Measurements from ENCODE around the gene POFUT2.
A peak's percentile ranks its signal among the peaks of the same experiment; 100 is the strongest.
"Not testable (repeated sequence)": the region's sequence is repeated elsewhere in the genome, so short reads cannot be mapped to it uniquely, and the experiment has no call there.

POFUT2 gene

DNA sequence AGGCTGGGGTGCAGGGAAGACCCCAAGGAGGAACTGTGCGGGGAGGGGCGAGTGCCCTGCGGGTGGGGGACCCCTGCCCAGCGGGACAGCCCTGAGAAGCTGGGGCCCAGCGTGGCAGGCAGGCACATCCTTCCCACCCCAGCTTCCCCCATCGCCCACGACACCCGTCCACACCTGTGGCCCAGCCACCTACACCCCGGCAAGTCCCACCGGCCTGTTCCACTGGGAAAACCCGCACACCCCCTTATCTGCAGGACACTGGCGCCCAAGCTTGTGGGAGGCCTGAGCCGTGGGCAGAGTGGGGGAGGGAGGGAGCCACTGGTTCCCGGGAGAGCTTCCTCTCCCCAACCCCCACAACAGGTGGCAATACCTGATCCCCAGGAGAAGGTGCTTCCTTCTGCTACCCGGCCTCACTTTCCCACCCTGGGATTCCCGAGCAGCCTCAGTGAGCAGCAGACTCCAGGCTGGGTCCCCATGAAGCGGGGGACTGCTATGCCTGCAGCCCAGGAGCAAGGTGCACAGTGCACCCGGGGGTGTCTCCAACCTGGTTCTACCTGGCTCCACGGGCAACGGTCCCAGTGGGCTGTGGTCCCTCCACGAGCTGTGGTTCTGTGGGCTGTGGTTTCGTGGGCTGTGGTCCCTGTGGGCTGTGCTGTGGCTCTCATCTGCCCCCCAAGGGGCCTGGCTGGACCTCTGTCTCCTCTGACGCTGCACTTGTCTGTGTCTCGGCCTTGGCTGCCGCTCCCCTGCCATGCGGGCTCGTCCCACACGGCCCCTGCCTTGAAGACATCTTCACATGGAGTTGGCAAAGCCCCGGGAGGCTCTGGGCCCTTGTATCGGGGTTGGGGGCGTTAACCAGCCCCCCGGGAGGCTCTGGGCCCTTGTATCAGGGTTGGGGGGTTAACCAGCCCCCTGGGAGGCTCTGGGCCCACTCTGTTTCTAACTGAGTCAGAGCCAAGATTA is 37.8 kb upstream of the POFUT2 start:
- peak; percentile 14 for DNase-seq

DNA sequence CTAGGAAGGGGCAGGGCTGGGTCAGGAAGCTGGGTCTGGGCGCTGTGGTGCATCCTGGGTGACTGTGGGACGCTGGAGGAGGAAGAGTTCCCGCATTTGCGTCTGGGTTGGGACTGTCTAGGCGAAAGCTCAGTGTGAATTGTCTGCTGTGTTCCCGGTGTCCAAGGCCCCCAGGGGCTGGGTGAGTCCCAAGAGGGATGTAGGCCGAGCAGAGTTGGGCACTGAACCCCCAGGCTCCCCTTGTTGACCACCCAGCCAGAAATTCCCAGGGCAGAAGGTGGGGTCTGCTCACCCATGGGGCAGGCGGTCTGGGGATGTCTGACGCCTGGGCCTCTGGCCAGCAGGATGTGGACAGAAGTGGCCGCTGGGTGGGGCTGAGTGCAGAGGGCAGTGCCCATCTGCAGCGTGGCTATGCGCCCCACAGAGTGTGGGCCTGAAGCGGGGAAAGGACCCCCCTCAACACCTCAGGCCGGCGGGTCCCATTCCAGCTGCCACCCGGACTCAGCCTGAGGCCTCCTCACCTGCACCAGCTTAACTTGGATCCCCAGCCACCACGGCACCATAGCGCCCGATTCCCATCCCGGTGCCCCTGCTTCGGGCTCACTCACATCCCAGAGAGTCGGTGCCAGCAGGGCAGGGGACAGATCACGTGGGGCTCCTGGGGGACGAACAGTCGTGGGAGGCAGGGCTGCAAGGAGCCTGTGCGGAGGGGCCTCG is 37.0 kb upstream of the POFUT2 start:
- peak; percentile 14 for DNase-seq

DNA sequence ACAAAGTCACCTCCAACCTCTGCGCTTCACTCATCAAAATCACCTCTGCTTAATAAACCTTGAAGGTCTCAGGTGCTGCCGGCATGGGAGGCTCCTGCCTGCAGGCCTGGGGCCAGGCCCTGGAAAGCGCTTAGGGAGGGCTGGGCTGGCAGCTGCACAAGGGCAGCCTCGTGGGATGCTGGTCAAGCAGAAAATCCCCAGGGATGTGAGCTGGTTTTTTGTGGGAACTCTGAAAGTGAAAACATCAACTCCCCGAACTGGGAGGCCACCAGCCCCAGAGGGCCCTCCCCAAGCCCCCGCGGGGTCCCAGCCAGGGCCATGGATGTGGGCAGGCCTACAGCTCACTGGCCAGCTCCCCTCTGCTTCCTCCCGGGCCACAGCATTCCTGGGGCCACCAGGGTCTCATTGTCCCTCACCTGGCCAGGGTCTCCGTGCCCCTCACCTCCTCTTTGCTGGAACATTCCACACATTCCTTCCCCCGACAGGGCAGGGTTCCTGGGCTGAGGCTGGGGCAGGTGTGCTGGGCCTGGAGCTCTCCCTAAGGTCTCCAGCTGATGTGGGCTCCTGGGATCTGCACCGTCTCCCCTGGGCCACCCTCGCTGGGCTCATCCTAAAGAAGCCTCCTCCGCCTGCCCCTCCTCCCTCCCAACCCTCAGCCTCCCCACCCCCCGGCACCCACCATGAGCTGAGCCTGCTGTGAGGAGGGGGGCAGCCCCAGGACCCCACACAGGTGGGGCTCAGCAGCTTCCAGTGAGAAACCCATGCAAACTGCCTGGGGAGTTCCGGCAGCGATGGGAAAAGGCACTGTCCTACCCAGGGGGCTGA is 36.0 kb upstream of the POFUT2 start:
- peak; percentile 9 for DNase-seq

DNA sequence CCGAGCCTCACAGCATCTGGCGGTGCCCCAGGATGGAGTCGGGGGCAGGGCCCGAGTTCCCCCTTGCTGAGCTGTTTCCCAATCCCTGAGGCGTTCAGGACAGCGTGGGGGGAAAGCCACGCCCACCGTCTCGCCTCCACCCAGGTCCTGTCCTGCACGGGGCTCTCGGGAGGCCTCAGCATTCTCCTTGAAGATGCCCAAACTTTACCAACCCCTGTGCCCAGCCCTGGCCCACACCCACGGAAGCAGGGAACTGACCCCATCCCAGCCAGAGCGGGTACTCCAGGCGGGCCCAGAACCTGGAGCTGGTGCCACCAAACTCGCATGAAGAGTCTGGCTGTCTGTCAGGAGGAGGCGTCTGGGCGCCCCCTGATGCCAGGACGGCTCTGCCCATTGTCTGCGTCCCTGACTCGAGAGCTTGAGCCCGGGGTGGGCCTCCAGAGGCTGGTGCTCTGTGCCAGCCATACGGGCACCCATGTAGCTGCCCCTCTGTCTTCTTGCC is 35.3 kb upstream of the POFUT2 start:
- peak; percentile 15 for DNase-seq

DNA sequence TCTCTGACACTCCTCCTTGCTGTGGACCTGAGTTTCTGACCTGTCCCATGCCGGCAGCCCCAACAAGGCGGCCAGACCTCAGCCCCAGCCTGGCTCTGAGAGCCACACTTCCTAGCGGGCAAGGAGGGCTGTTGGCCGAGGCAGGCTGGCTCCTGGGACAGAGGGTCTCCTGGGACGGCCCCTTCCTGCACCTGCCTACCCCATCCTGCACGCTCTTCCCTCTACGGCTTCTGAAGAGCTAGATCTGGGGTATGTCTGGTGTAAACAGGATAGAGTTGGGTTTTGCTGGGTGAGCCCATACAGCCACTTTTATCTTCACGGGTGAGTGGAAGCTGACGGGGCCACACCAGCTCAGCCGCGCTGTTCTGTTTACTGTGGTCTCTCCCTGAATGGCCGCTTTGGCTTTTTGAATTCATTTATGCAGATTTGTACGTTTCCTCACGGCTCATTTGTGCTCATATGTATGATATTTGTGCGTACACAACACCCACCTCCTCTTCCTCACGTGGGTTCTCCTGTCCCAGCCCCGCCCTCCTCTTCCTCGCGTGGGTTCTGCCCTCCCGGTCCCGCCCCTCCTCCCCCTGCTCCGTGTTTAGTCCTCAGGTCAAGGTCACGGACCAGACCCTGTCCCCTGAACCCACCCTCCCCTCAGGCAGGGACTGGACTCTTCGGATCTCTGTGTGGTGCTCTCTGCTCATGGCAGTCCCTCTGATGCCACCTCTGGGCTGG is 34.7 kb upstream of the POFUT2 start:
- no peak for DNase-seq

DNA sequence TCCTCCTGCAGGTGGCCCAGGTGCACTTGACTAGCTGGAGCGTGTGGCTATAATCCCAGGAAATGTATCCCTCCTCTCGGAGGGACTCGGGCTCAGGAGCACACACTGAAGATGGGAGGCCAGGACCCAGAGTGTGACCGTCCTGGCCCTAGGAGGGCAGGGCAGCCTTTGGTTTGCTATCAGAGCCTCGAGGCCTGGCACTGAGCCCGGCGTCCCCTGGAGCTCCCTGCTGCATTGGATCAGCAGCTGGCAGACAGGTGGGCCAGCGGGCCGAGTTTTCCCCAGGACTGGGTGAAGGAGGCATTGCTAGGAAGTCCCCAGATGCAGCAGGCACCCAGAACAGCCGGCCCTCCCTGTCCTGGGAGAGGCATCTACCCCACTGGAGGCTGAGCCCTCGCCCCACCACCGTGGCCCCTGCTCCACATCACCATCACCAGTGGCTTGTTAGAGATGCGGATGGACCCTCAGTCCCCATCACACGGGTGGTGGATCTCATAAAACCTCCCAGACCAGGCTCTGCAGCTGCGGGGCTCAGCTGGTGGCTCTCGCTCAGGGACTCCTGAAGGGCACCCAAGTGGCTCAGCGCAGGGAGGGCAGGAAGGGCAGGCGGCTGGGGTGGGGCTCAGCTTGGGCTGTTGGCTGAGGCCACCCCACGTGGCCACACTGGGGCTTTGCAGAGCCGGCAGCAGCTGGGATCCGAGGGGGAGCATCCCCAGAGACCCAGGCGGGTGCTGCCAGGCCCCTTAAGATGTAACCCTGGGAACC is 32.7 kb upstream of the POFUT2 start:
- DNase-seq, result no peak

DNA sequence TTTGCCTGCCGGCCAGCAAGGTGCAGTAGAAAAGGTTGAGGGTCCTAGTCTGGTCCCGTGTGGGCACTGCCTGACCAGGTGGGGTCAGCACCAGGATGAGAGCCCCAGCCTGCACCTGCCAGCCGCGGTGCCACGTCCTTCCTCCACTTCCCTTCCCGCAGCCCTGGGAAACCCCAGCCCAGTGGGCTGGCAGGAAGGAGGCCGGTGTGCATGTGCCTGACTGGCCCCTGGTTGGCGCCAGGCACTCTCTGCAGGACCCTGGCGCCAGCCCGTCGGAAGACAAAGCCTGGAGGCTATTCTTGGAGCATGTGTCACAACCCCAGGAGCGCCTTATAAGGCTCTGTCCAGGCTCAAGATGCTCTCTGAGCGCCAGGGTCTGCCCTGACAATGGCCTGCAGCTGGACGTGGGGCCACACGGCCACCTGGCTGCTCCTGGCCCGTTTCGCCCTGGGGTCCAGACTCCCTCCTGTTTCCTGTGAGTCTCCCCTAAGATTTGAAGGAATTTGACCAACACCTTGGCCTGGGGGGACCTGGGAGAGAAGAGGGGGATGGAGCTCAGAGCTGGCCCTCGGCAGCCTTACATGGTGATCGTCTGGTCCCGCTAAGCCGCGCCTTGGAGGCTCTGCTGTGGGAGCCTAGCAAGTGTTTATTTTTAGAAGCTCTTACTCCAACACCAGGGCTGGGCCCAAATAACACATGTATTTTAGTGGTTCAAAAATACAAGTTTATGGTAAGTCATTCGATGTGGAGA is 31.9 kb upstream of the POFUT2 start:
- DNase-seq, result no peak

DNA sequence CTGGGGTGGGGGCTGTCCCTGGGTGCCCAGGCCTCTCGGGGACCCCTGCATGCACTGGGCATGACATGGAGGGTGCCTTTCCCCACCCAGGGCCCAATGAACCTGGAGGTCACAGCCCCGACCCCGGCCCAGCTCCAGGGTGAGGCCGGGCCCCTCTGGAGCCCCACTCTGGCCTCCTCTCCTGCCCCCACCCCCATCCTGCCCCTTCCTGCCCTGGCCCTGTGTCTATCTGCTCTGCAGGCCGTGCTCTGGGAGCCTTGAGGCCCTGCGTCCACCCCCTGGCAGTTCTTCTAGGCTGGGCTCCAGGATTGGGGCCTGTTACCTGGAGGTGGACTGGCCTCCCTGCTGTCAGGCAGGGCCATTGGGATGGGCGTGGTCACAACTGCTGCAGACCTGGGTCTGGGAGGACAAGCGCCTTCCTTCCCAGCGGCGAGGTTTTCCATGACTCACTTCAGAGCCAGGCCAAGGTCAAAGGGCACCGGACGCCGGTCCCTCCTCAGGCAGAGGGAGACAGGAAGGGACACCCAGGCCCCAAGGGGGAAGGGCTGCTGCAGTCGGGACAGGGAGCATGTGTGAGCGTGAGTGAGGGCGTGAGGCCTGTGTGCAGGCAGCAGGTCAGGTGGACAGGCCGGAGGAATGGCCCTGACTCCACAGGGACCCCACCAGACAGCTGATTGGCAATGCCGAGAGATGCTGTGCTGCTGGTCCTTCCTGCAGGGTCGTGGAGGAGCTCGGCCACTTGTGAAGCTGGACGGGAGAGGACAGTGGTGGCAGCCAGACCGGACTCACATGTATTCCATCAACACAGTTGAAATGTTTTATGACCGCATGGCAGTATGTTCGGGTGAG is 31.1 kb upstream of the POFUT2 start:
- DNase-seq, result no peak

DNA sequence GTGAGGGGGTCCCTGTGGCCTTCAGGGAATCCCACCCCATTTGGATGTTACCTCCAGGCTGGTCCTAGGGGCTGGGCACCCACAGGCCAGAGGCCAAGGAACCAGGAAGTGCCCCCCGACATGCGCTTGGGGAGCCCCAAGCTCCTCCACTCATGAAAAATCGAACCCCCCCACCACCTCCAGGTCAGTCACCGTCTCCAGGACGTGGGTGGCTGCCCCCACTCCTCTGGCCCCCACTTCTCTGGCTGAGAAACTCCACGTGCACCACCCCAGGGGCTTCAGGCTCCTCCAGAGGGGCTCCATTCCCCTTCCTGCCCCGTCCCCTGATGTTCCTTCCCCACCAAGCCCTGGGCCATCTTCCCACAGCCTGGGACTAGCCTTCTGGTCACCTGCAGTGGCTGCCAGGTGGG is 30.5 kb upstream of the POFUT2 start:
- DNase-seq, result peak; percentile 6

DNA sequence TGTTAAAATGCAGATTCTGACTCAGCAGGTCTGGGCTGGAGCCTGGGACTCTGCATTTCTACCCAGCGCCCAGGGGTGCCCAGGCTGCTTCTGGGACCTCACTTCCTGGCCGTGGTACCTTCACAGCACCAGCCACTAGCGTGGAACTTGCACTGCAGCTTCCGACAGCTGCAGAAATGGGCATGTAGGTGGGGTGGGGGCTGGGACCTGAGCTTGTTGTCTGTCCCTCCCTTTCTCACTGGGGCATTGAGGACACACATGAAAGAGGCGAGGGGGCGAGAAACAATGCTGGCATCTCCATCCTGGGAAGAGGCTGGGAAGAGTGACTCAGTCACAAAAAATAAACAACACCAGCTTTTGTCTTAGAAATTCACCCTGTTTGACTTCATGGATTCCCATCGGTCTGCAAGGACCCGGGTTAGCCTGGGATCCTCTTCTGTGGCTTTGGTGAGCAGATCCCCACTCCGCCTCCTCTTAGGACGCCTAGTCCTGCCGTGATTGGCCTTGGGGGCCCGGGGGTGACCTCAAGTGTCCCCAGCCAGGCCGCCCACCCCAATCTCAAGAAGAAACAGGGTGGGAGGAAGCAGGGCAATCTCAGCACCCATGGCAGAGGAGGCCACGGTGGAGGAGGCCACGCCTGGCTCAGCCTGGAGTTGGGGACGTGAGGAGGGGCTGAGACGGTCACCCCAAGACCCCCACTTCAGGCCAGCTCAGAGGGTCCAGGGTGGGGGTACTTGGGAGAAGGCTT is 29.9 kb upstream of the POFUT2 start:
- peak; percentile 11 for DNase-seq

DNA sequence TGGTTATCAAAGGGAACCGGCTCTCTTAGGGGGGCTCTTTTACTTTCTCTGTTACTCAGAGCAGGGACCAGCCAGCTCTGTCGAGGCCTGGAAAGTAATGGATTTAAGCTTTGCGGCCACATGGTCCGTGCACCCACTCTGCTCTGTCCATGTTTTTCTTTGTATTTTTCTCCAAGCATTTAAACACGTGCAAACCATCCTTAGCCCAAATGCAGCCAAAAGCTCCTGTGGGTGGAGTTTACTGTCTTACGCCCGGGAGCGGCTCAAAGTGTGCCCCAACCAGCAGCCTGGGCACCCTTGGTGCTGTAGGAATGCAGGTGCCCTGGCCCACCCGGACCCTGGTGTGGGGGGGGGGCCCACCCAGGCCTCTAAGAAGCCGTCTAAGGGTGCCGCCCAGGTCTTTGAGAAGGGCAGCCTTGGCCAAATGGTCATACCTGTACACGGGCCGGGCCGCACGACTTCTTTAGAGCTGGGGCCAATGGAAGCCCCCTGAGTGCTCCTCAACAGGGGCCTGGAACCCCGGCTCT is 29.2 kb upstream of the POFUT2 start:
- DNase-seq, result peak; percentile 13

DNA sequence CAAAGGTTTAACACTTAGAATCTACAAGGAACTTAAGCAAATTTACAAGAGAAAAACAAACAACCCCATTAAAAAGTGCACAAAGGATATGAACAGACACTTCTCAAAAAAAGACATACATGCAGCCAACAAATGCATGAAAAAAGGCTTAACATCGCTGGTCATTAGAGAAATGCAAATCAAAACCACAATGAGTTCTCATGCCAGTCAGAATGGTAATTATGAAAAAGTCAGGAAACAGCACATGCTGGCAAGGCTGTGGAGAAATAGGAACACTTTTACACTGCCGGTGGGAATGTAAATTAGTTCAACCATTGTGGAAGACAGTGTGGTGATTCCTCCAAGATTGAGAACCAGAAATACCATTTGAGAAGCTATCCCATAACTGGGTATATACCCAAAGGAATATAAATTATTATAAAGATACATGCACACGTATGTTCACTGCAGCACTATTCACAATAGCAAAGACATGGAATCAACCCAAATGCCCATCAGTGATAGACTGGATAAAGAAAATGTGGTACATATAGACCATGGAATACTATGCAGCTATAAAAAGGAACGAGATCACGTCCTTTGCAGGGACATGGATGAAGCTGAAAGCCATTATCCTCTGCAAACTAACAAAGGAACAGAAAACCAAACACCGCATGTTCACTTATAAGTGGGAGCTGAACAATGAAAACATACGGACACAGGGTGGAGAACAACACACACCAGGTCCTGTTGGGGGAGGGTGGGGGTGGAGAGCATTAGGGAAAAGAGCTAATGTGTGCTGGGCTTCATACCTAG is 28.2 kb upstream of the POFUT2 start:
- not testable (repeated sequence) for DNase-seq

DNA sequence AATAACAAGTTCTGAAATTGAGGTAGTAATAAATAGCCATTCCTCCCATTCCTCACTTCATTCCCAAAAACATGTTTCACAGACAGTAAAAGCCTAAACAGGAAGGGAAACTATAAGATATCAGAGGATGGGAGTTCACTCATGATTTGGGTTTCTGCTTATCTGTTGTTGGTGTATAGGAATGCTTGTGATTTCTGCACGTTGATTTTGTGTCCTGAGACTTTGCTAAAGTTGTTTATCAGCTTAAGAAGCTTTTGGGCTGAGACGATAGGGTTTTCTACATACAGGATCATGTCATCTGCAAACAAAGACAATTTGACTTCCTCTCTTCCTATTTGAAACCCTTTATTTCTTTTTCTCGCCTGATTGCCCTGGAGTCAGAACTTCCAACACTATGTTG is 26.0 kb upstream of the POFUT2 start:
- DNase-seq, result no peak

DNA sequence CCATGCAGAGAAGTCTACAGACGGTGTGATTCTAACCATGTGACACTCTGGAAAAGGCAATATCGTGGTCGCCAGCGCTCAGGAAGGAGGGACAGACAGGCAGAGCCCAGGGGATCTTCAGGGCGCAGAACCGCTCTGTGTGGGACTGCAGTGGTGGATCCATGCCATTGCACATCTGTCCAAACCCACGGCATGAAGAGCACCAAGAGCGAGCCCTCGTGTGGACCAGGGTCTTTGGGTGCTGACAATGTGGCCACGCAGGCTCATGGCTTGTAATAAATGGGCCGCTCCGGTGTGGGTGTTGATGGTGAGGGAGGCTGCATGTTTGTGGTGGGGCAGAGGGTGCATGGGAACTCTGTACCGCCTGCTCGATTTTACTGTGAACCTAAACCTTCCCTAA is 25.3 kb upstream of the POFUT2 start:
- DNase-seq, result no peak

DNA sequence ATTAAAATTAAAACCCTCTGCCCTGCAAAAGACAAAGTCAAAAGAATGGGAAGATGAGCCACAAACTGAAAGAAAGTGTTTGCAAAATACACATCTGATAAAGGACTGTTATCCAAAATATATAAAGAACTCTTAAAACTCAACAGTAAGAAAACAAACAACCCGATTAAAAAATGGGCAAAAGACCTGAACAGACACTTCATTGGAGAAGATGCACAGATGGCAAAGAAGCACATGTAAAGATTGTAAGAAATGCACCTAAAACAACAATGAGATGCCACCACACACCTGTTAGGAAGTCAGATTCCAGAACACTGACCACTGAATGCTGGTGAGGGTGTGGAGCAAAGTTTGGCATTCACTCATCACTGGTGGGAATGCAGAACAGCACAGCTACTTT is 24.6 kb upstream of the POFUT2 start:
- DNase-seq, result no peak

DNA sequence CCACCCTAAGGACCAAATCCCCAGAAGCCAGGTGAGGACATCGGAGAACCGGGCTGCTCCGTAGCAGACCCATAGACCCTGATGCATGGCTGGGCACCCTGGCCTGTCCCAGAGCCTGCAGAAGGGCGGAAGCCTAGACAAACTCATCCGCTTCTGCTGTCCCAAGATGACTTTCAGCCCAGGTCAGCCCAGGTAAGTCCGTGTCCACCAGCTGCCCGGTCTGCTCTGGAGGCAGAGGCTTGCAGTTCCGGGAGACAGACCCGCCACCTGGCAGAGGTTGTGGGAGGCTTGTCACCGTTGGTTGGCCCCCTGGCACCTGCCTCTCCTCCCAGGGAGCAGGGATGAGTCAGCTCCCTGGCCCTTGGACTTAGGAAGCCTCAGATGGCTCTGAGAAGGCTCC is 22.8 kb upstream of the POFUT2 start:
- DNase-seq, result no peak

DNA sequence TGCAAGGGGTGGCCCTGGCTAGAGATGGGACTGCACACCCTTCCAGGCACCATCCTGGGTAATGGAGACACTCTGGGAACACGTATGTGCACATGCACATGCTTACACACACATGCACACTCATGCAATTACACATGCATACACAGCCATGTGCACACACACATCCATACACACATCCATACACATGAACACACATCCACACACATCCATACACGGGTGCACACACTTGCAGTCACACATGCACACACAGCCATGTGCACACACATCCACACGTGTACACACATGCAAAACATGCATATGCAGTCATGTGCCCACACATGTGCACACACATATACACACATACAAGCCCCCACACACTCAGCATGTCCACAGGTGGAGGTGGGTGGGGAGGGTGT is 22.3 kb upstream of the POFUT2 start:
- DNase-seq, result no peak

All from activated CD8-positive, alpha-beta memory T cell treated with anti-CD3 and anti-CD28 coated beads, Interleukin-2, amount 50 U/mL, for 4 hours (primary cell).